ENCODE measurements around the gene DARS1.

DNA sequence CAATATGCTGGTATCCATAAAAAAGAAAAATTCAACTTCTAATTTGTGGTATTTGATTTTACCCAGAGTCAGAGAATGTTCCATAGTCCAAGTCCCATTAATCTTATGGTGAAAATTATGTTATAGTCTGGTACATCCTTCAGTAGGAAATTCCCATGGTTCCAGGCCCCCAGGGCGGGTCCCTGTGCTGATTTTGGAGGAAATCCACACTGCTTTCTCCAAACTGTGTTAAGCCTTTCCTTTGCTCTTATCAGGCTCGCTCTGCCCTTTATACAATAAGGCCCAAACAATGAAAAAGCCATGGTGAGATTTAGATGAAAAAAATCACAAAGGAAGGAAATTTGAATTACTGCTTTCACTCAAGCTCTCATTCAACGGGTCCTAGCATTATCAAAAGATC is 46.8 kb upstream of the DARS1 start:
- TF ChIP-seq ZNF580 (tag by site-specific recombination; IDR thresholded peaks at IDR 0.05) = no peak
- TF ChIP-seq, protein P1, sequence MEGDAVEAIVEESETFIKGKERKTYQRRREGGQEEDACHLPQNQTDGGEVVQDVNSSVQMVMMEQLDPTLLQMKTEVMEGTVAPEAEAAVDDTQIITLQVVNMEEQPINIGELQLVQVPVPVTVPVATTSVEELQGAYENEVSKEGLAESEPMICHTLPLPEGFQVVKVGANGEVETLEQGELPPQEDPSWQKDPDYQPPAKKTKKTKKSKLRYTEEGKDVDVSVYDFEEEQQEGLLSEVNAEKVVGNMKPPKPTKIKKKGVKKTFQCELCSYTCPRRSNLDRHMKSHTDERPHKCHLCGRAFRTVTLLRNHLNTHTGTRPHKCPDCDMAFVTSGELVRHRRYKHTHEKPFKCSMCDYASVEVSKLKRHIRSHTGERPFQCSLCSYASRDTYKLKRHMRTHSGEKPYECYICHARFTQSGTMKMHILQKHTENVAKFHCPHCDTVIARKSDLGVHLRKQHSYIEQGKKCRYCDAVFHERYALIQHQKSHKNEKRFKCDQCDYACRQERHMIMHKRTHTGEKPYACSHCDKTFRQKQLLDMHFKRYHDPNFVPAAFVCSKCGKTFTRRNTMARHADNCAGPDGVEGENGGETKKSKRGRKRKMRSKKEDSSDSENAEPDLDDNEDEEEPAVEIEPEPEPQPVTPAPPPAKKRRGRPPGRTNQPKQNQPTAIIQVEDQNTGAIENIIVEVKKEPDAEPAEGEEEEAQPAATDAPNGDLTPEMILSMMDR (tag by site-specific recombination; IDR thresholded peaks at IDR 0.05) = no peak
- TF ChIP-seq HOXA7 (CRISPR knock-in tag; IDR thresholded peaks at IDR 0.05; ENCODE audit: borderline replicate concordance) = no peak
- TF ChIP-seq ZNF549 (tag by site-specific recombination; IDR thresholded peaks at IDR 0.05) = no peak
- TF ChIP-seq ZNF24 (tag by site-specific recombination; IDR thresholded peaks at IDR 0.05) = no peak
- TF ChIP-seq BCL11A (tag by site-specific recombination; IDR thresholded peaks at IDR 0.05; ENCODE audit: low read depth) = no peak
- TF ChIP-seq ZNF416 (tag by site-specific recombination; IDR thresholded peaks at IDR 0.05) = no peak
- TF ChIP-seq MEIS1 (CRISPR knock-in tag; IDR thresholded peaks at IDR 0.05; ENCODE audit: borderline replicate concordance) = no peak
- no peak for TF ChIP-seq ZNF184 (tag by site-specific recombination; IDR thresholded peaks at IDR 0.05)
- no peak for TF ChIP-seq ZNF274 (IDR thresholded peaks at IDR 0.05; ENCODE audit: low read length)
- no peak for TF ChIP-seq ZNF274 (tag by site-specific recombination; IDR thresholded peaks at IDR 0.05; ENCODE audit: borderline replicate concordance)
- no peak for TF ChIP-seq ZNF777 (tag by site-specific recombination; IDR thresholded peaks at IDR 0.05; ENCODE audit: borderline replicate concordance)
- no peak for TF ChIP-seq ZBTB44 (tag by site-specific recombination; IDR thresholded peaks at IDR 0.05)
- TF ChIP-seq ZNF530 (tag by site-specific recombination; IDR thresholded peaks at IDR 0.05; ENCODE audit: low read depth) = no peak

All from HEK293 (cell line).